ENCODE measurements around the gene ESRRA. TPM values are rescaled to one million over a fixed set of nuclear protein-coding genes. Genes with fewer than 3 reads are reported as not detected.

The ESRRA gene
- total and polyA plus RNA-seq, 9 of the 15 experiments (the other 6 are each of a cell fraction or from before 2014, with no cell fraction given) = 0.27 to 89.7 (median 23.7) TPM

- TF ChIP-seq ZNF277 (CRISPR knock-in tag; IDR thresholded peaks at IDR 0.05; ENCODE audit: borderline replicate concordance) (no peak), ZNF445 (CRISPR knock-in tag; IDR thresholded peaks at IDR 0.05; ENCODE audit: low read depth) (no peak), GABPB1 (CRISPR knock-in tag; IDR thresholded peaks at IDR 0.05) (peak; percentile 60; the same call in 1 of the 2 replicates), RFX7 (CRISPR knock-in tag; IDR thresholded peaks at IDR 0.05) (peak; percentile 56; the same call in 1 of the 2 replicates), GATA2 (CRISPR knock-in tag; IDR thresholded peaks at IDR 0.05) (no peak), SP1 (CRISPR knock-in tag; IDR thresholded peaks at IDR 0.05) (peak; percentile 75), ETS2 (tag; IDR thresholded peaks at IDR 0.05; ENCODE audit: borderline replicate concordance, poor library complexity, severe bottlenecking) (no peak), YBX1 (IDR thresholded peaks at IDR 0.05) (no peak), ZNF75A (CRISPR knock-in tag; IDR thresholded peaks at IDR 0.05) (peak; percentile 37; the same call in 1 of the 2 replicates), FOXA1 (IDR thresholded peaks at IDR 0.05; ENCODE audit: borderline replicate concordance) (no peak), SAFB (IDR thresholded peaks at IDR 0.05; ENCODE audit: borderline replicate concordance, low read depth, low read length) (no peak), CEBPG (CRISPR knock-in tag; IDR thresholded peaks at IDR 0.05) (no peak; the same call in 1 of the 2 replicates), CEBPG (tag; conservative IDR thresholded peaks at IDR 0.05 in 1 of 2, IDR thresholded peaks at IDR 0.05 in 1 of 2) (no peak), ZNF311 (CRISPR knock-in tag; IDR thresholded peaks at IDR 0.05) (0 out of 2 replicates have a peak, but pooled peaks have one; percentile 37), RUNX1 (IDR thresholded peaks at IDR 0.05; ENCODE audit: low read depth) (no peak), SMARCC2 (IDR thresholded peaks at IDR 0.05; ENCODE audit: low read depth) (no peak), BHLHE40 (IDR thresholded peaks at IDR 0.05; ENCODE audit: low read length) (peak; percentile 87), SOX6 (IDR thresholded peaks at IDR 0.05) (no peak; the same call in 1 of the 2 replicates), EZH2 (IDR thresholded peaks at IDR 0.05; ENCODE audit: borderline replicate concordance, low read depth, low read length) (no peak), MAFK (IDR thresholded peaks at IDR 0.05; ENCODE audit: low read length) (0 out of 2 replicates have a peak, but pooled peaks have one; percentile 16), THRA (IDR thresholded peaks at IDR 0.05) (no peak), SREBF2 (CRISPR knock-in tag; IDR thresholded peaks at IDR 0.05) (no peak), TAF9B (IDR thresholded peaks at IDR 0.05; ENCODE audit: partially characterized antibody) (no peak), ZC3H4 (CRISPR knock-in tag; IDR thresholded peaks at IDR 0.05; ENCODE audit: borderline replicate concordance) (peak; percentile 96; the same call in 1 of the 2 replicates), PREB (CRISPR knock-in tag; IDR thresholded peaks at IDR 0.05) (peak; percentile 99), NFATC3 (IDR thresholded peaks at IDR 0.05) (no peak), ZNF41 (CRISPR knock-in tag; conservative IDR thresholded peaks at IDR 0.05) (no peak), PML (IDR thresholded peaks at IDR 0.05; ENCODE audit: low read length) (no peak; the same call in 1 of the 2 replicates)
Measured at GRCh38 chr11:64304316-64305072, 830 bp upstream of the ESRRA start (continued).
